ENCODE measurements around the gene PLXNC1. TPM values are rescaled to one million over a fixed set of nuclear protein-coding genes. Genes with fewer than 3 reads are reported as not detected.

Gene PLXNC1
- total RNA-seq, 1 donor from 2014 or later: 8.3 TPM

DNA sequence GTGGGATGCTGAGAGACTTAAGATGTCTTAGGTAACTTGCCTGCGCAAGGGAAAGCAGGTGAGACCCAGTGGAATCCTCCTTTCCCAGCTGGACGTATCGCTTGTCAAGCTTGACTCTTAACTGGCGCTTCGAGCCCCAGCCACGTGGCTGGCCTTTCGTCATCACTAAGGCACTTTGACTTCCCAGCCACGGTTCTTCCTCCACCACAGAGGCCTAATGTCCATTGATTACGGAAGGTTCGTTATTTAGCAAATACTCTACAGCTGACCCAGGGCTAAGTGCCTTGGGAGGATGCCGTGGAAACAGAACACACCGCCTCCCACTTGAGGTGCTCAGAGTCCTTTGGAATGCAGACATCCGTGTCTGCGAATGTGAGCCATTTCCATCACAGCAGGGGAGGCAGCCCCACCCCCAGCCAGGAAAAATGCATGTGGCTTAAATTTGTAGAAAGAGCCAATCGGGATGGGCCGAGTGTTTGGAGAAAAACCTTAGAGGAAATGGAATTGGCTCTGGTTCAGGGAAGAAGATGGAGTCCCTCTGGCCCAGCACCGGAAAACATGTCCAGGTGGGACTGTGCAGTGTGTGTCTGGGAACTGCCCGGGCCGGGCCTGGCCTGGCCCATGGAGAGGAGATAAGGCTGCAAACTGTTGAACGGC lies 115.7 kb downstream of the PLXNC1 start:
- no peak for TF ChIP-seq CTCF (conservative IDR thresholded peaks at IDR 0.05)
- H3K27me3 Mint-ChIP-seq: peaks cover 13% of the 10 kb centered on the region
- no peaks in the 10 kb centered on the region for H3K9me3 Mint-ChIP-seq
- H3K27ac Mint-ChIP-seq: no peak overlapping the region
- peaks cover 51% of the 10 kb centered on the region for H3K4me1 Mint-ChIP-seq (ENCODE audit: unreplicated experiment)
- no peak for DNase-seq (ENCODE audit: extremely low spot score, unreplicated experiment)
- no peaks in the 10 kb centered on the region for H3K36me3 Mint-ChIP-seq
- H3K4me3 Mint-ChIP-seq: no peak overlapping the region

DNA sequence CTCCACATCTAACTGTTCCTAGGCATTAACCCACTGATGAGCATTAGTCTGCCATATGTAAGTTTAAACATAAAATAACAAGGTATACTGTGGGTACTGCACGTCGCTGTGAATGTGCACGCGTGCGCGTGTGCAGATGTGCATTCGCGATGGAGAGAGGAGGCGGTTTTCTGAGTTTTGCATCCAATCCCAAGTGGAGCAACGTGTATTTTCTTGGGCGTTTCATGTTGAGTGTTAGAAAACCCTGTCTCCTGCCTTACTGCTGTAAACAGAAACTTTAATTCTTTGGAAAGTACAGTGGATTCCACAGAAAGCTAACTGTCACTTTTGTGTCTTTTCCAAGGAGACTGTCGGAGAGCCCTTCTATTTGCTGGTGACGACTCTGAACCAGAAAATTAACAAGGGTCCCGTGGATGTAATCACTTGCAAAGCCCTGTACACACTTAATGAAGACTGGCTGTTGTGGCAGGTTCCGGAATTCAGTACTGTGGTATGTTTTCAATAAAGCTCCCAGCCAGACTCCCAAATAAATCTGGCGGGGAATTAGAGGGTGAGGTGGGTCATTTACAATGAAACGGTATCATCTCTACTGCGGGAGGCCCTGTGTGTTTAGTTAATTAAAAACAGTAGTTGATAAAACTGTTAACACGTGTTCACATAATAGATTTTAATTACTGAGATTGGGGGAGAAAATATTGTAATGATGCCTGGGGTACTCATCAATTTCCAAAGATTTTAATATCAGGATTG lies 116.5 kb downstream of the PLXNC1 start:
- H3K36me3 Mint-ChIP-seq: no peaks in the 10 kb centered on the region
- TF ChIP-seq CTCF (conservative IDR thresholded peaks at IDR 0.05): no peak
- DNase-seq (ENCODE audit: extremely low spot score, unreplicated experiment): no peak
- H3K4me1 Mint-ChIP-seq (ENCODE audit: unreplicated experiment): peaks cover 51% of the 10 kb centered on the region
- H3K9me3 Mint-ChIP-seq: no peaks in the 10 kb centered on the region
- H3K27ac Mint-ChIP-seq: no peak overlapping the region
- no peak overlapping the region for H3K4me3 Mint-ChIP-seq
- peaks cover 13% of the 10 kb centered on the region for H3K27me3 Mint-ChIP-seq

DNA sequence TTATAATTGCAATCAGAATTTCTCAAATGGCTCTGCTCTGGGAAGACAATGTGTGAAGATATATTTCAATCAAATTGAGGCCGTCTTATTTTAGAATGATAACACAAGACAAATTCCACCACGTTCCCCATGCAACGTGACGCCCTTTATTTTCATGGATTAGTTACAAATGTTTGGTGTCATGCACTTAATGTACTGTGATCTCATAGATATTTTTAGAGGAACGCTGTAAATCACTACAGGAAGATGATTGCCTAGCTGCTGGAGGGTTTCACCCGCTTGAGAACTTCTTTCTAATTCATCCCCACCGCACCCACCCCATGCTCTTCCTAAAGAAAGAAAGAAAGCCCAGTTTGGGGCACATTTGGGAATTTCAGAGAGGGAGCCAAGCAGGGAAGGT lies 117.2 kb downstream of the PLXNC1 start:
- H3K27ac Mint-ChIP-seq: no peak overlapping the region
- peaks cover 13% of the 10 kb centered on the region for H3K27me3 Mint-ChIP-seq
- no peaks in the 10 kb centered on the region for H3K36me3 Mint-ChIP-seq
- H3K4me1 Mint-ChIP-seq (ENCODE audit: unreplicated experiment): peaks cover 51% of the 10 kb centered on the region
- DNase-seq (ENCODE audit: extremely low spot score, unreplicated experiment): no peak
- H3K9me3 Mint-ChIP-seq: no peaks in the 10 kb centered on the region
- H3K4me3 Mint-ChIP-seq: no peak overlapping the region
- TF ChIP-seq CTCF (conservative IDR thresholded peaks at IDR 0.05): no peak

GRCh38 chr12:94265966-94266745 lies 117.8 kb downstream of the PLXNC1 start:
- TF ChIP-seq CTCF (conservative IDR thresholded peaks at IDR 0.05): no peak
- Mint-ChIP-seq H3K36me3 (no peaks in the 10 kb centered on the region), H3K27ac (no peak overlapping the region), H3K9me3 (no peaks in the 10 kb centered on the region), H3K4me3 (no peak overlapping the region), H3K27me3 (peaks cover 13% of the 10 kb centered on the region), H3K4me1 (ENCODE audit: unreplicated experiment) (peaks cover 51% of the 10 kb centered on the region)
- DNase-seq (ENCODE audit: extremely low spot score, unreplicated experiment): no peak

DNA sequence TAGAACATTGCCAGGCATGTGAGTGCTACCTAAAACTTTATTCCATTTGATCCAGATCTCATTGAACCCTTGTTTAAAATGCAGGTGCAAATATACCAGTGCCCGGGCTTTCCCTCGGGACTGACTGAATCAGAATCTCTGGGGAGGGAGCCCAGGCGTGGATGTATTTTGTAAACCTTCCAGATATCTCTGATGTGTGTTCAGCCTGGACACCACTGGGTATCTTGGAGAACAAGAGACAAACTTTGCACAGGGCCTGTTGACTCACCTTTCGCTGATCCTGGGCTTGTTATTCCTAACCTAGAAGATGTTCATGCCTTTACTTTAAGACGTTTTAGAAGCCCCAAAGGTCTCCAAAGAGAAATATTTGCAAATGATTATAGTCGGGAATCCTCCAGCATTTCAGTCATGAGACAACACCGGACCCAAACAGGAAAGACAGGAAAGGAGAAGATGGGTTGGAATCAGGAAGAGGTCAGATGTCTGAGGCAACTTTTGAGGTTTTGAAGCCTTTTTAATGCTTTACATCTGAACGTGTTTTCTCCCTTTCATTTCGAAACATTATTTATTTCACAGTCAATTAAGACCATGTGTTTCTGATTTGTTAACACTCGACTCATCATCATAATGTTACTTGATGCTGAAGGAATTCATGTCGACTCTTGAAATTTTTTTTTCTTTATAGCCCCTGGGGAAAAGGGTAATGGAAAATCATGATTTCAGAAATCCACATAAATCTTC lies 118.6 kb downstream of the PLXNC1 start:
- H3K27me3 Mint-ChIP-seq: peaks cover 19% of the 10 kb centered on the region
- no peaks in the 10 kb centered on the region for H3K9me3 Mint-ChIP-seq
- H3K36me3 Mint-ChIP-seq: no peaks in the 10 kb centered on the region
- peaks cover 49% of the 10 kb centered on the region for H3K4me1 Mint-ChIP-seq (ENCODE audit: unreplicated experiment)
- no peak overlapping the region for H3K4me3 Mint-ChIP-seq
- TF ChIP-seq CTCF (conservative IDR thresholded peaks at IDR 0.05): no peak
- H3K27ac Mint-ChIP-seq: no peak overlapping the region
- no peak for DNase-seq (ENCODE audit: extremely low spot score, unreplicated experiment)
